ENCODE data around the gene SIM2.
A peak's percentile ranks its signal among the peaks of the same experiment; 100 is the strongest.

GRCh38 chr21:36691555-36692041 is 7.3 kb upstream of the SIM2 start:
- TF ChIP-seq, protein P1, sequence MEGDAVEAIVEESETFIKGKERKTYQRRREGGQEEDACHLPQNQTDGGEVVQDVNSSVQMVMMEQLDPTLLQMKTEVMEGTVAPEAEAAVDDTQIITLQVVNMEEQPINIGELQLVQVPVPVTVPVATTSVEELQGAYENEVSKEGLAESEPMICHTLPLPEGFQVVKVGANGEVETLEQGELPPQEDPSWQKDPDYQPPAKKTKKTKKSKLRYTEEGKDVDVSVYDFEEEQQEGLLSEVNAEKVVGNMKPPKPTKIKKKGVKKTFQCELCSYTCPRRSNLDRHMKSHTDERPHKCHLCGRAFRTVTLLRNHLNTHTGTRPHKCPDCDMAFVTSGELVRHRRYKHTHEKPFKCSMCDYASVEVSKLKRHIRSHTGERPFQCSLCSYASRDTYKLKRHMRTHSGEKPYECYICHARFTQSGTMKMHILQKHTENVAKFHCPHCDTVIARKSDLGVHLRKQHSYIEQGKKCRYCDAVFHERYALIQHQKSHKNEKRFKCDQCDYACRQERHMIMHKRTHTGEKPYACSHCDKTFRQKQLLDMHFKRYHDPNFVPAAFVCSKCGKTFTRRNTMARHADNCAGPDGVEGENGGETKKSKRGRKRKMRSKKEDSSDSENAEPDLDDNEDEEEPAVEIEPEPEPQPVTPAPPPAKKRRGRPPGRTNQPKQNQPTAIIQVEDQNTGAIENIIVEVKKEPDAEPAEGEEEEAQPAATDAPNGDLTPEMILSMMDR (IDR thresholded peaks at IDR 0.05; ENCODE audit: insufficient read depth, low read depth, low read length) = no peak
- peak; percentile 47 for TF ChIP-seq EZH2 (IDR thresholded peaks at IDR 0.05; ENCODE audit: insufficient read depth, low read length)

All from astrocyte (in vitro differentiated cells and primary cell).